Panc1 (cell line): ENCODE data around the gene NME2.
A peak's percentile ranks its signal among the peaks of the same experiment; 100 is the strongest.

Experiments used
- POLR2AphosphoS5 ChIP-seq: IDR thresholded peaks from 2 replicates; pipeline ENCODE4 v1.6.1; 2012; ENCODE audit warnings: mild to moderate bottlenecking, low read depth, low read length, moderate library complexity
- SIN3A ChIP-seq: IDR thresholded peaks from 2 replicates; pipeline ENCODE4 v1.6.1; 2012; ENCODE audit warnings: low read depth, mild to moderate bottlenecking, low read length, moderate library complexity, borderline replicate concordance; ENCODE audit not compliant: insufficient read depth
- TF ChIP-seq, protein P1 (sequence below): fragments of 450-650 bp; IDR thresholded peaks from 2 replicates; pipeline ENCODE4 v1.5.1; 2017; ENCODE audit warnings: mild to moderate bottlenecking
- TF ChIP-seq, protein P2 (sequence below), 2 experiments: IDR thresholded peaks; 2 replicates each; pipeline ENCODE4 v1.6.1; 2011 to 2012; ENCODE audit warnings: low read depth in 2 of 2, control low read depth in 1 of 2, low read length in 1 of 2, mild to moderate bottlenecking in 1 of 2, moderate library complexity in 1 of 2; ENCODE audit not compliant: insufficient read depth in 1 of 2

DNA sequence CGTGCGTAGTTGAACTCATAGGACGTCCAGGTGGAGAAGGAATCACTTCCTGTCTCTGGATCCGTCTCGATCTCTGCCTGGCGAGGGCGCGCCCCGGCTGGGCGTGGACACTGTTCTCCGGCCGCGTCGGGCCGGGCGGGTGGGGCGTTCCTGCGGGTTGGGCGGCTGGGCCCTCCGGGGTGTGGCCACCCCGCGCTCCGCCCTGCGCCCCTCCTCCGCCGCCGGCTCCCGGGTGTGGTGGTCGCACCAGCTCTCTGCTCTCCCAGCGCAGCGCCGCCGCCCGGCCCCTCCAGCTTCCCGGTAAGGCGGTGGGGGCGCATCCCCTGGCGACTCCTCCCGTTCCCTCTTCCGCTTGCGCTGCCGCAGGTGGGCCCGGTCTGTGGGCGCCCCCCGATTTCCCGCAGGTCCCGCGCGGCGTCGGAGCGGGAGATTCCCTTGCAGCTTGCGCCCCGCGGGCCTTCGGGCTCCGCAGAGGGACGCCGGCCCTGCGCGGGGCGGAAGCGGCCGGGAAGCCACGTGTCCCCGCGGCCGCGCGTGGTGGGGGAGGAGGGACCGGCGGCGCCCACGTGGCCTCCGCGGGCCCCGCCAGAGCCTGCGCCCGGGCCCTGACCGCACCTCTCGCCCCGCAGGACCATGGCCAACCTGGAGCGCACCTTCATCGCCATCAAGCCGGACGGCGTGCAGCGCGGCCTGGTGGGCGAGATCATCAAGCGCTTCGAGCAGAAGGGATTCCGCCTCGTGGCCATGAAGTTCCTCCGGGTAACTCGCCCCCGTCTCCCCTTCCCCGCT is at the start of gene NME2:
- TF ChIP-seq, protein P1, sequence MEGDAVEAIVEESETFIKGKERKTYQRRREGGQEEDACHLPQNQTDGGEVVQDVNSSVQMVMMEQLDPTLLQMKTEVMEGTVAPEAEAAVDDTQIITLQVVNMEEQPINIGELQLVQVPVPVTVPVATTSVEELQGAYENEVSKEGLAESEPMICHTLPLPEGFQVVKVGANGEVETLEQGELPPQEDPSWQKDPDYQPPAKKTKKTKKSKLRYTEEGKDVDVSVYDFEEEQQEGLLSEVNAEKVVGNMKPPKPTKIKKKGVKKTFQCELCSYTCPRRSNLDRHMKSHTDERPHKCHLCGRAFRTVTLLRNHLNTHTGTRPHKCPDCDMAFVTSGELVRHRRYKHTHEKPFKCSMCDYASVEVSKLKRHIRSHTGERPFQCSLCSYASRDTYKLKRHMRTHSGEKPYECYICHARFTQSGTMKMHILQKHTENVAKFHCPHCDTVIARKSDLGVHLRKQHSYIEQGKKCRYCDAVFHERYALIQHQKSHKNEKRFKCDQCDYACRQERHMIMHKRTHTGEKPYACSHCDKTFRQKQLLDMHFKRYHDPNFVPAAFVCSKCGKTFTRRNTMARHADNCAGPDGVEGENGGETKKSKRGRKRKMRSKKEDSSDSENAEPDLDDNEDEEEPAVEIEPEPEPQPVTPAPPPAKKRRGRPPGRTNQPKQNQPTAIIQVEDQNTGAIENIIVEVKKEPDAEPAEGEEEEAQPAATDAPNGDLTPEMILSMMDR = no peak
- TF ChIP-seq POLR2AphosphoS5 (peak; percentile 95), SIN3A (no peak; the same call in 1 of the 2 replicates)
- TF ChIP-seq, protein P2, sequence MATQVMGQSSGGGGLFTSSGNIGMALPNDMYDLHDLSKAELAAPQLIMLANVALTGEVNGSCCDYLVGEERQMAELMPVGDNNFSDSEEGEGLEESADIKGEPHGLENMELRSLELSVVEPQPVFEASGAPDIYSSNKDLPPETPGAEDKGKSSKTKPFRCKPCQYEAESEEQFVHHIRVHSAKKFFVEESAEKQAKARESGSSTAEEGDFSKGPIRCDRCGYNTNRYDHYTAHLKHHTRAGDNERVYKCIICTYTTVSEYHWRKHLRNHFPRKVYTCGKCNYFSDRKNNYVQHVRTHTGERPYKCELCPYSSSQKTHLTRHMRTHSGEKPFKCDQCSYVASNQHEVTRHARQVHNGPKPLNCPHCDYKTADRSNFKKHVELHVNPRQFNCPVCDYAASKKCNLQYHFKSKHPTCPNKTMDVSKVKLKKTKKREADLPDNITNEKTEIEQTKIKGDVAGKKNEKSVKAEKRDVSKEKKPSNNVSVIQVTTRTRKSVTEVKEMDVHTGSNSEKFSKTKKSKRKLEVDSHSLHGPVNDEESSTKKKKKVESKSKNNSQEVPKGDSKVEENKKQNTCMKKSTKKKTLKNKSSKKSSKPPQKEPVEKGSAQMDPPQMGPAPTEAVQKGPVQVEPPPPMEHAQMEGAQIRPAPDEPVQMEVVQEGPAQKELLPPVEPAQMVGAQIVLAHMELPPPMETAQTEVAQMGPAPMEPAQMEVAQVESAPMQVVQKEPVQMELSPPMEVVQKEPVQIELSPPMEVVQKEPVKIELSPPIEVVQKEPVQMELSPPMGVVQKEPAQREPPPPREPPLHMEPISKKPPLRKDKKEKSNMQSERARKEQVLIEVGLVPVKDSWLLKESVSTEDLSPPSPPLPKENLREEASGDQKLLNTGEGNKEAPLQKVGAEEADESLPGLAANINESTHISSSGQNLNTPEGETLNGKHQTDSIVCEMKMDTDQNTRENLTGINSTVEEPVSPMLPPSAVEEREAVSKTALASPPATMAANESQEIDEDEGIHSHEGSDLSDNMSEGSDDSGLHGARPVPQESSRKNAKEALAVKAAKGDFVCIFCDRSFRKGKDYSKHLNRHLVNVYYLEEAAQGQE (IDR thresholded peaks at IDR 0.05; ENCODE audit: insufficient read depth in 1 of 2, low read depth in 2 of 2, low read length in 1 of 2) = no peak
